ENCODE results near the gene ITFG1.
"Not testable (repeated sequence)": the region's sequence is repeated elsewhere in the genome, so short reads cannot be mapped to it uniquely, and the experiment has no call there.

The ITFG1 gene

DNA sequence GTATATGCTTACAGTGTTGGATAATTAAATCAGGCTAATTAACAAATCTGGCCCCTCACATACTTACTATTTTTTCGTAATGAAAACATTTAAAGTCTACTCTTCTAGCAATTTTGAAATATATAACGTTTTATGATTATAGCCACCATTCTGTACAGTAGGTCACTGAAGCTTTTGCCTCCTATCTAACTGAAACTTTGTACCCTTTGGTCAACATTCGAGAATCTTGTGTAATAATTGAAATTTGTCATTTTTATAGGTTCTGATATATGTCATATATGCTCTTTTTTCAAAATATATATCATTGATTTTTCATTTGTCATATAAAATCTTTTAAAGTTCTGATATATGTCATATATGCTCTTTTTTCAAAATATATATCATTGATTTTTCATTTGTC lies 12.9 kb upstream of the ITFG1 start:
- DNase-seq (ENCODE audit: low read depth in 2 of 3, low spot score in 1 of 3) = no peak

DNA sequence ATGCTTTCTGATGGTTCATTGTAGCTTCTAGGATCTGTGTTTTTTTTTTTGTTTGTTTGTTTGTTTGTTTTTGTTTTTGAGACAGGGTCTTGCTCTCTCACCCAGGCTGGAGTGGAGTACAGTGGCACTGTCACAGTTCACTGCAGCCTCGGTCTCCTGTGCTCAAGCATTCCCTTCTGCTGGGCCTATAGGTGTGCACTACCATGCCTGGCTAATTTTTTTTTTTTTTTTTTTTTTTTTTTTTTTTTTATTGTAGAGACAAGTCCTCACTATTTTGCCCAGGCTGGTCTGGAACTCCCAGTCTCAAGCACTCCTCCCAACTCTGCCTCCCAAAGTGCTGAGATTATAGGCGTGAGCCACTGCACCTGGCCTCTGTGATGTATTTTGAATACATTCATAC lies 12.1 kb upstream of the ITFG1 start:
- not testable (repeated sequence) for DNase-seq (ENCODE audit: low read depth in 2 of 3, low spot score in 1 of 3)

DNA sequence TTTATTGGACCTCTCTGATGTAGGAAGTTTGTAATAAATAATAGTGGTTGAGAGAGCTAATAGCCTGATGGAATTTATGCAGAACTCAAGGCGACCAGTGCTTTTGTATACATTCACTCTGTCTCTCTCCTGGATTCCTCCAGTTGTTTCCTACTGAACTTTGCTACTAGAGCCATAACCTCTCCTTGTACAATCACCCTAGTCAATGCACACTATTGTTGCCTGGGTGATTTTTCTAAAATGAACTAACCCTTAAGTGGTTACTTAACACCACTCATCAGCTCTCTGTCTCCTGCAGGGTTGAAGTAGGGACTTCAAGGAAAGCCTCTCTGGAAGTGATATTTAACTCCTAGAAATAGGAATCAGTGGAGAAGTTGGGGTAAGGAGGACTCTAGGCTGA lies 9.9 kb upstream of the ITFG1 start:
- no peak for DNase-seq (ENCODE audit: low read depth in 2 of 3, low spot score in 1 of 3)

DNA sequence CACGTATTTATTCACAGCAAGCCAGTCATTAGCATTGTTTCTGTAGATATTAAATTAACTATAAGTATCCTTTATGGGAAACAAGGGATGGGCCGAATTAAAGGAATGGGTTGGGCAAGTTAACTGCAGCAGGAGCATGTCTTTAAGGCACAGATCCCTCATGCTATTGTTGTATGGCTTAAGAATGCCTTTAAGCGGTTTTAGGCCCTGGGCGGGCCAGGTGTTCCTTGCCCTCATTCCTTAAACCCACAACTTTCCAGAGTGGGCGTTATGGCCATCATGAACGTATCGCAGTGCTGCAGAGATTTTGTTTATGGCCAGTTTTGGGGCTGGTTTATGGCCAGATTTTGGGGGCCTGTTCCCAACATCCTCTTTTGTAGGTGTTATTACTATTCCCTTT lies 9.3 kb upstream of the ITFG1 start:
- no peak for DNase-seq (ENCODE audit: low read depth in 2 of 3, low spot score in 1 of 3)

DNA sequence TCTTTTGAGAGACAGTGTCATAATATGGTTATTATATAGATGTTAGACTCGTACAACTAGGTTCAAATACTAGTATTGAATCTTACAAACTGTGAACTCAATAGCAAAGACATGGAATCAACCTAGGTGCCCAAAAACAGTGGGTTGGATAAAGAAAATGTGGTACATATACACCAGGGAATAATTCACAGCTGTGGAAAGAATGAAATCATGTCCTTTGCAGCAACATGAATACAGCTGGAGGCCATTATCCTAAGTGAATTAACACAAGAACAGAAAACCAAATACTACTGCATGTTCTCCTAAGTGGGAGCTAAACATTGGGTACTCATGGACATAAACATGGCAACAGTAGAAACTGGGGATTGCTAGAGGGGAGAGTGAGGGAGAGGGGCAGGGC lies 8.4 kb upstream of the ITFG1 start:
- DNase-seq (ENCODE audit: low read depth in 2 of 3, low spot score in 1 of 3) = no peak

DNA sequence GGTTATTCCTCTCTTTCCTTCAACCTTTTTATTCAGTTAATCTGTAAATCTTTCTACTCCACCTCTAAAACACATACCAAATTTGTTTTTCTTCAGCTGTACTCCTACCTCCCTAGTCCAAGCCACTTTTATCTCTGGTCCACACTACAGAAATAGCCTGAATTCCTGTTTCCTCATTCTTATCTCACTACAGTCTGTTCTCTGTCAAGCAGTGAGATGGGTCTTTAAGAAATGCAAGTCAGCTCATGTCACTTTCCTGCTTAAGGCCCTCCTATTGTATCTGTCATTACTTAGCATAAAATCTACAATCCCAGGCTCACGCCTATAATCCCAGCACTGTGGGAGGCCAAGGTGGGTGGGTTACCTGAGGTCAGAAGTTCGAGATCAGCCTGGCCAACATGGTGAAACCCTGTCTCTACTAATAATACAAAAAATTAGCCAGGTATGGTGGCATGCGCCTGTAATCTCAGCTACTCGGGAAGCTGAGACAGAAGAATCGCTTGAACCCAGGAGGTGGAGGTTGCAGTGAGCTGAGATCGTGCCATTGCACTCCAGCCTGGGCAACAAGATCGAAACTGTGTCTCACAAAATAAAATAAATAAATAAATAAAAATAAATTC lies 7.3 kb upstream of the ITFG1 start:
- DNase-seq (ENCODE audit: low read depth in 2 of 3, low spot score in 1 of 3) = not testable (repeated sequence)

DNA sequence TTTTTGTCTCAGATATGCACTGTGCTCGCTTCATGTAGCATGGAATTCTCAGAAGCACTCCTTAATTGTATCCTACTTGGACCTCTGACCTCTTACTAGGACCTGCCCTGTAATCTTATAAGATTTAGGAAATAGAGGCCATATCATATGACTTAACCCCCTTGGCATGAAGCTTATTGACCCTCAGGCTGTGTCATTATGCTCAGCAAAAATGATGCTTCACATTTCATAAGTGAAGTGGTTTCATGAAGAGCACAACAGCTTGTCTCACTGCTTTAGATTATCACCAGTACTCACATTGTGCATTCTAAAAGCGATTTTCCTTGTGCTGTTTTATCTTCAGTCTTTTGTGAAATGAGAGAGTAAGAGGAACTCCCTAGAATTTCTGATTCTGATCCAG lies 6.6 kb upstream of the ITFG1 start:
- DNase-seq (ENCODE audit: low read depth in 2 of 3, low spot score in 1 of 3) = no peak

DNA sequence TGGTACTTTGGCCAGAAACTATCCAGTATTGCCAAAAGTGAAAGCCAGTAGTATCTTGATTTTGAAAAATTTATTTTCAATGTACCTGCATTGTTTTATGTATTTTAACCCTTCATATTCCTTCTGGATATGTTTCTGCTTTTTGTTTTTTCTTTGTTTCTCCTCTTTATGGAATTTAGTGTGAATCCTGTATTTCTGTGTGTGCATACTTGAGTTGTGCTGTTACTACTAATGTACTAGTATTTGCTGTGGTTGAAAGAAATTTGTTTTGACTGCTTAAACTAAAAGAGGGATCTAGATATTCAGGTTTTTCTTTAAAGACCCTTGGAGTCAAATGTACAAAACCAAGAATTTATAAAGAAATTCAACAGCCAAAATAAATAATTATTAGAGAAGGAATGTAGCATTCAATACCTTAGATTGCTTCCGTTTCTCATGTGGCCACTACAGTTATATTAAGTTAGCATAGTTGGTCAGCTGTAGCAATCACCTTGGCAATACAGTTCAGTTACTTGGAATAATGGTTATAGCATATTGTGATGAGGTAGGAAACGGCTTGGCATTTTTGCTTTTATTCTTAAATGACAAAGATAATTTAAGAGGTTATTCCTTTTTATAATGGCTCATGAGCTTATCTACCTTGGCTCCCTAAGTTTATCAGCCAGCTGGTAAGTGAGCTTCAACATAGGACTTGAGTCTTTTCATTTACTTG lies 5.2 kb upstream of the ITFG1 start:
- DNase-seq (ENCODE audit: low read depth in 2 of 3, low spot score in 1 of 3) = no peak

DNA sequence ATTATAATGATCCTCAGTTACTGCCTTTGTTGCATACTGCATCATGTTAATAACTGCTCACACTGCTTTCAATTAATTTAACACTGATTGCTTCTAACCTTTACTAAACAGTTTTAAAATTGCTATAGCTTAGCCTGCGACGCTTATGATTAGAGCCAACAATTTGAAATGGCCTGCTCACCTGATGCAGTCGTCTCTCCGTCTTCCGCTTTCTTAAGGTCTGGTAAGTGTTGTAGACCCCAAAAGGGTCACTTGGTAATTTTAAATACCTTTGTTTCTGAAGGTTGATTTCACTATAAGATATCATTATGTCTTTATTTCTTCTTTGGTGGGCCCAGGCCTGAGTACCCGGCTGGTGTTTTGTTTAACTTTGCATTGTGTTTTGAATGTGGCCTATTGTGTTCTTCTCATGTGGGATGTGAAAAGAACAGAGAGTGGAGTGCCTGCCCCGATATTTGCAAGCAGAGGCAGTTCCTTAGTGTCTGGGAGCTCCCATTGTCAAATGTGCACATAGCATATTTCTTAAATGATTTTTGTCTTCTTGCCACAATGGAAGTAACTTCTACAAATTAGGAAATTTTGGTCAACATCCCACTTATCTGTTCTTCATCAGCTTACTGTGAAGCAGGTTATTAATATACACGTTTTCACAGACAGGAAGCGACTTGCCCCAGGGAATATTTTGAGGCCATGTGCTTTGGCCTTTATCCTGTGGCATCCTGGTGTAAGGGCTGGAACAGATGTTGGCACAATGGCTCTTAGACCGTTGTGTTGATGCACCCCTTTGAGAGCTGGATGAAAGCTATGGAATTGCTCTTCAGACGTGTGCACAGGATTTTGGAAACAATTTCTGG lies 3.1 kb upstream of the ITFG1 start:
- no peak for DNase-seq (ENCODE audit: low read depth in 2 of 3, low spot score in 1 of 3)

DNA sequence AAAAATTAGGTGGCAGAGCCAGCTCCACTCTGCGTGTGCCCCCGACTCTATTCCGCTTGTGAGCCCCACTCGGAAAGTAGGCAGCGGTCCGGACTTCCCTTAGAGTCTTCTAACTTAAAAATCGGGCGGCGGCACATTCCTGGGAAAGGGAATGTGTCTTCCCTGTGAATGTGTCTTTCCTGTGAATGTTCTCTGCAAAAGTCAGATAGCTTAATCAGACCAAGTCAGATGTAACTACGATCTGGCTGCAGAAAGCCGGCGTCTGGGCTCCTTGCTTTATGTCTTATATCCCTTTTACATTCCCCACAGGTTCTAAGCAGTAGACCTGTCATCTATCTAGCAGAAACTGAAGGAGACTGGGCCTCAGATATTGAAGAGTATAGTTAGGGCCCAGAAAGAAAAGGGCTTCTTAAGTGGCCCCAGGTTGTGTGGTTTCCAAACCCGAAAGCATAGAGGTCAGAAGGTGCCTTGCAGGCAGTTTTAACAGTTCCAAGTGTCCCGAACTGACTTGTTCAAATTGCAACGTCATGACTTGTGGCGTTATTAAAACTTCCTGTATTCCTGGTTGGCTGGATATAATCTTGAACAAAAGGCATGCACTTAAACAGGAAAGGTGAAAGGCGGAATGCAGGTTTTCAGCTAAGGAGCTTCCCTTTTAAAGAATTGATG lies 869 bp upstream of the ITFG1 start:
- DNase-seq (ENCODE audit: low read depth in 2 of 3, low spot score in 1 of 3) = no peak

DNA sequence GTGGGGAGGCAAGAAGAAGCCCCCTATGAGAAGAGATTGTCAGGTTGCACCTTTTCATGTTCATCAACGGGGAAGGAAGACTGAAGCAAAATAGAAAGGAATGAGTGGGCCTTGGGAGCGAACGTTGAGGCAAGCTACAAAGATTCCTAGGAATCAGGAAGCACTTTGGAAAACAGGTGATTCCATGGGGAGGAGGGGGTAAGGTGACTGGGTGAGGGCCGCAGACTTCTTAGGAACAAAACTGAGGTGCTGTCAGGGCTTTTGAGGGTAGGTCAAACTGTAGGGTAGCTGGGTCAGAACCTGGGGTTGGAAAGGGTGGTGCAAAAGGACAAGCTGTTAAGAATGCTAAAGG lies 528 bp downstream of the ITFG1 start:
- no peak for DNase-seq (ENCODE audit: low read depth in 2 of 3, low spot score in 1 of 3)

DNA sequence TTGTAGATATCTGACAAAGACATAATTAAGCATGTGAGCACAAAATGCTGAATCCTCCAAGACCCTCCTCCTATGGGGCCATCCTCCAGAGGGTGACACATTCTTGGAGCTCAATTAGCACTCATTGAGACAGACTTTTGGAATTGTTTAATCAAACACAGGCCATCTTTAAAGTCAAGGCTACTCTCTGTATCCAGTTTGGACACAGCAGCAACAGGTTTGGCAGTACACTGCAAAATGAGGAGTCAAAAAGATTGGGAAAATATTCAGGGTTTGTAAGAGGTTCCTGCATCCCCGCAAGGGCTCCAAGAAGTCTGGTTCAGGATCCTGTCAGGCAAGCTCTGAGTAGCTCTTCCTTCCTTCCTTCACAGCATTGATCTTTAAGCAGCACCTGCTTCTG lies 1.3 kb downstream of the ITFG1 start:
- DNase-seq (ENCODE audit: low read depth in 2 of 3, low spot score in 1 of 3) = no peak

DNA sequence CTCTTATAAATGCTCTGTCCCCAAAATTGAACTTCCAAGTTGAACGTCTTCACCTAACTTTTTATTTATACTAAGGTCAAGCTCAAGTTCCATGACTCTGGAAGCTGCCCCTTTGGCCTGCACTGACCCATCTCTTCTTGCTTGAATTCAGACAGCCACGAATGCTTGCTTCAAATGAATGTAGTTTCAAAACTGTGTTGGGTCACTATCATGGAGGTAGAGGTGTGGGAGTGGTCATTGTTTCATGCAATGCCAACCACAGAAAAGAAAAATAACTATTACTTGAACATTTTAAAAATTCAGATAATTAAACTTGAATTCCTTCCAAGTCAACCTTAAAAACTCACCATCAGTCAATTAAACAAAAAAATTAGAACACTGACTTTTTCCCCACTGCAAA lies 2.5 kb downstream of the ITFG1 start:
- no peak for DNase-seq (ENCODE audit: low read depth in 2 of 3, low spot score in 1 of 3)

DNA sequence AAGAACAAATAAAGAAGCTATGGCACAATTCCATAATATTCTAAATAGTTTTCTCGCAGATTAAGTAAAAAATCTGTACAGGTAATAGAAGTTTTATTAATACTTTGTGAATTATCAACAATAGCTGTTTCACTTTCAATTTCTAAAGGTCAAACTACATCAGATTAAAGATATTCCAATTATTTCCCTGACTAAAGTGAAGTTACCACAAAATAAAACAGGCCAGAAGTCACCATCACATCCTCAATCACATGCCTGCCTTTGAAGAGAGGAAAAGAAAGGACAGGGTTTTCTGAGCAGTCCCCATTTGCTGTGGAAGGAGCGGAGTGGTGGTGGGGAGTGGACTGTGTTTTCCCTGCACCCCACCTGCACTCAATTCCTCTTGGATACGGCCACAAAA lies 11.1 kb downstream of the ITFG1 start:
- no peak for DNase-seq (ENCODE audit: low read depth in 2 of 3, low spot score in 1 of 3)

DNA sequence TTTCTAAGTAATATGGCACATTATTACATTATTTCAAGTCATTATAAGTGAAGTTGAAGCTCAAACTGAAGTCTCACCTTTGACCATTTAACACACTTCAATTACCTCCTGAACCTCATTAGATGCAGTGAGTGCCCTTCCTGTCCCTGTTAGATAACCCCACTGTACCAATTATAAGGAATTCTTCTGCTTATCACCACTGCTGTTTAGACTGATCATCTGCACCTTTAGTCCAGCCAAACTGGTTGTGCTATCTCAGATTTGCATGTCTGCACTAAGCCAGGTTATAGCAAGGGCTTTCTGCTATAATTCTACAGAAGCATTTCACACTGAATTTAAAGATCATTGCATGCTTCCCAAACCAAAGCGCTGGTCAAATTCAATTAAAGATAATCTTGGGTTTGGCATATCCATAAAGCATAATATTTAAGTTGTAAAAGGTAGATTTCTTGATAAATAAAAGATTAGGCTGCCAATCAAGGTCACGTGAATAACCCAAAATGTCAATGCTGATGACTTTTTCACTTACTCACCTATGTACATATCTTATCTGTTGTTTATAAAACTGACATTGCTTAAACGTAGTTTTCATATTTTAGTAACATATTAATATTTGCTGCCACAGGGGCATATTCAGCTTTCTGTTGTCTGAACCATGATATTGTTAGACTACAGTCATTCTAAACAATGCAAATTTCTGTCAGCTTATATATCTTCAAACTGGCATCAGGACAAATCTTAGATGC lies 11.9 kb downstream of the ITFG1 start:
- no peak for DNase-seq (ENCODE audit: low read depth in 2 of 3, low spot score in 1 of 3)

DNA sequence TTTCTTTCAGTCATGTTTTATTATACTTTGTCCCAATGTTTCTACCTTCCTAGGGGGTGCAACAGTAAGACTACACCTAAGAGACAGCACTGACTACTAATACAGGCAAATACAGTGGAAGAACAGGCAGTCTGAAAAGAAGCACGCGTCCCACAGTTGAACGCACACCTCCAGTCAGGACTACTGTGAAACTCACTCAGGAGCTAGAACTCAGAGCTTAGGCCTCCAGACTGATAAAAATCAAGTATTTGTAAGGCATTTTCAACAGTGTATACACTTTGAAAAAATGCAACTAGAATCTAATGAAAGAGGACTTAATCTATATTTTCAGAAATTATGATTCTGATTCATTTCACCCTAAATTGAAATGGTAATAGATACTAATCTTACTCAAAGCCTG lies 14.4 kb downstream of the ITFG1 start:
- DNase-seq (ENCODE audit: low read depth in 2 of 3, low spot score in 1 of 3) = no peak

DNA sequence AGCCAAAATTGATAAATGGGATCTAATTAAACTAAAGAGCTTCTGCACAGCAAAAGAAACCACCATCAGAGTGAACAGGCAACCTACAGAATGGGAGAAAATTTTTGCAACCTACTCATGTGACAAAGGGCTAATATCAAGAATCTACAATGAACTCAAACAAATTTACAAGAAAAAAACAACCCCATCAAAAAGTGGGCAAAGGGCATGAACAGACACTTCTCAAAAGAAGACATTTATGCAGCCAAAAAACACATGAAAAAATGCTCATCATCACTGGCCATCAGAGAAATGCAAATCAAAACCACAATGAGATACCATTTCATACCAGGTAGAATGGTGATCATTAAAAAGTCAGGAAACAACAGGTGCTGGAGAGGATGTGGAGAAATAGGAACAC lies 18.0 kb downstream of the ITFG1 start:
- not testable (repeated sequence) for DNase-seq (ENCODE audit: low read depth in 2 of 3, low spot score in 1 of 3)

DNA sequence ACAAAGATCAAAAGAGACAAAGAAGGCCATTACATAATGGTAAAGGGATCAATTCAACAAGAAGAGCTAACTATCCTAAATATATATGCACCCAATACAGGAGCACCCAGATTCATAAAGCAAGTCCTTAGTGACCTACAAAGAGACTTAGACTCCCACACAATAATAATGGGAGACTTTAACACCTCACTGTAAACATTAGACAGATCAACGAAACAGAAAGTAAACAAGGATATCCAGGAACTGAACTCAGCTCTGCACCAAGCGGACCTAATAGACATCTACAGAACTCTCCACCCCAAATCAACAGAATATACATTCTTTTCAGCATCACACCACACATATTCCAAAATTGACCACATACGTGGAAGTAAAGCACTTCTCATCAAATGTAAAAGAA lies 20.8 kb downstream of the ITFG1 start:
- not testable (repeated sequence) for DNase-seq (ENCODE audit: low read depth in 2 of 3, low spot score in 1 of 3)

DNA sequence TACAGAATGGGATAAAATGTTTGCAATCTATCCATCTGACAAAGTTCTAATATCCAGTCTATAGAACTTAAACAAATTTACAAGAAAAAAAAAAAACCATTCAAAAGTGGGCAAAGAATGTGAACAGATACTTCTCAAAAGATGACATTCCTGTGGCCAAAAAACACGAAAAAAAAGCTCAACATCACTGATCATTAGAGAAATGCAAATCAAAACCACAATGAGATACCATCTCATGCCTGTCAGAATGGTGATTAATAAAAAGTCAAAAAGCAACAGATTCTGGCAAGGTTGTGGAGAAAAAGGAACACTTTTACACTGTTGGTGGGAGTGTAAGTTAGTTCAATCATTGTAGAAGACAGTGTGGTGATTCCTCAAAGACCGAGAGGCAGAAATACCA lies 26.6 kb downstream of the ITFG1 start:
- DNase-seq (ENCODE audit: low read depth in 2 of 3, low spot score in 1 of 3) = not testable (repeated sequence)

DNA sequence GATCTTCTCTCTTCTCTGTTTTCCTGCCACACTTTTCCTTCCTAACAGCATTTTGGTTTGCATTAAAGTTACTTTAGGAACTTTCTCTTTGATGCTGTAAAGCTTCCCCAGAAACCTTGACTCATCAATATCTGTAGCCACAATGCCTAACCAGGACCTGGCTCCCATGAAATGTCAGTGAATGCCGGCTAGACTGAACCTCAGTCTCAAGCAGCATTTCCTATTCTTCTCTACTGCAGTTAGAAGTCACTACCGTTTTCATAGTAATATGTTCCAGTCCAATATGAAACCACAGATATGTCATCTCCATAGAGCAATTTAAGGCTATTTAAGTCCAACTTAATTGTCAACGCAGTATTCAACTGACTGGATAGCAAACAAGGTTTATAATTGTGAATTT lies 28.9 kb downstream of the ITFG1 start:
- no peak for DNase-seq (ENCODE audit: low read depth in 2 of 3, low spot score in 1 of 3)

DNA sequence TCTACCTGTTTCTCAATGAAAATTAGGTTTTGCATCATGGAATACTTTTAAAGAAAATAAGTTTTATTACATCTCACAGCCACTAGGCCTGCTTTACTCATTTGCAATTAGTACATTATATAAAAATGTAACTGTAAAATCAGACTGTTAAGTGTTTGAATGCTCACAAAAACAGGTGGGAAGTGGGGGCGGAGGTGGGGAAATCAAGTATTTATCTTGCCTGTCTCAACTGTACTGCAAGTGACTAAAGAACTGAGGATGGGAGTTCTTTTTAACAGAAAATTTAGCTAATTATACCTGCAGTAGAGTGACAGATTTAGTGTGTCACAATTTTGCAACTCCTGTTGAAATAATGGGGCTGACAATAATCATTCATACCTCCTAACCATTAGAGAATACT lies 34.1 kb downstream of the ITFG1 start:
- no peak for DNase-seq (ENCODE audit: low read depth in 2 of 3, low spot score in 1 of 3)

All from stimulated activated CD4-positive, alpha-beta T cell treated with anti-CD3 and anti-CD28 coated beads, Interleukin-12 subunit alpha, Interleukin-12 subunit beta, amount 100 ng/mL, for 48 hours (primary cell).